H1 (cell line): ENCODE data around the gene CABCOCO1. TPM values are rescaled to one million over a fixed set of nuclear protein-coding genes. Genes with fewer than 3 reads are reported as not detected.

ENCODE experiments used
- CTCF ChIA-PET: fragments of 300-600 bp; sonication (Branson Sonifier 250); formaldehyde crosslinking; loops from one replicate; lab custom pipeline; 2021; ENCODE audit not compliant: partially characterized antibody; lab: Charles Lee
- POLR2A ChIA-PET: fragments of 300-600 bp; sonication (Branson Sonifier 250); formaldehyde crosslinking; loops from one replicate; lab custom pipeline; 2021; ENCODE audit warnings: inconsistent platforms; ENCODE audit not compliant: partially characterized antibody; lab: Charles Lee
- DNase-seq, 2 experiments: peaks; one replicate each; pipeline versions ENCODE4 v3.0.0 to v3.0.0-alpha.2; 2010 to 2022; ENCODE audit warnings: low spot score in 2 of 2, low read depth in 1 of 2, mixed read lengths in 1 of 2
- FAIRE-seq: peaks from 2 replicates; lab custom pipeline; 2011; peaks lifted over from hg19 to GRCh38; lab: Jason Lieb, UNC
- H2AFZ ChIP-seq: 2 replicates; pipeline ENCODE4 v1.8.1; 2012; ENCODE audit warnings: low read length, inconsistent platforms
- H2AK5ac ChIP-seq: 2 replicates; pipeline ENCODE4 v1.6.1; 2013; ENCODE audit warnings: low read depth, low read length
- H2BK120ac ChIP-seq: replicated peaks from 2 replicates; pipeline ENCODE3; 2013; ENCODE audit warnings: low read depth, low read length, inconsistent platforms
- H2BK12ac ChIP-seq: 2 replicates; pipeline ENCODE4 v1.6.1; 2013; ENCODE audit warnings: low read depth, low read length
- H2BK15ac ChIP-seq: 2 replicates; pipeline ENCODE4 v1.6.1; 2013; ENCODE audit warnings: low read length
- H2BK20ac ChIP-seq: 2 replicates; pipeline ENCODE4 v1.6.1; 2013; ENCODE audit warnings: low read length
- H2BK5ac ChIP-seq: 2 replicates; pipeline ENCODE4 v1.6.1; 2013; ENCODE audit warnings: low read depth, low read length
- H3K14ac ChIP-seq: 2 replicates; pipeline ENCODE4 v1.6.1; 2013; ENCODE audit warnings: inconsistent platforms; ENCODE audit not compliant: insufficient read length
- H3K18ac ChIP-seq: 2 replicates; pipeline ENCODE4 v1.6.1; 2013; ENCODE audit warnings: low read length; ENCODE audit errors: extremely low read depth
- H3K23ac ChIP-seq: 2 replicates; pipeline ENCODE4 v1.6.1; 2013; ENCODE audit warnings: inconsistent platforms; ENCODE audit not compliant: insufficient read length
- H3K23me2 ChIP-seq: 2 replicates; pipeline ENCODE4 v1.6.1; 2013; ENCODE audit warnings: low read depth, low read length
- H3K27ac ChIP-seq: 2 replicates; pipeline ENCODE4 v1.6.1; 2011; ENCODE audit warnings: low read depth, low read length, inconsistent platforms
- H3K27me3 ChIP-seq, 4 experiments: replicated peaks in 1 of 4; 1 replicate in 1 of 4; 2 replicates in 3 of 4; pipeline versions ENCODE4 v1.6.1 to v1.8.1; 2011 to 2013; ENCODE audit warnings: low read length in 3 of 4, mild to moderate bottlenecking in 3 of 4, inconsistent platforms in 2 of 4, mixed read lengths in 2 of 4, moderate library complexity in 1 of 4; ENCODE audit not compliant: control insufficient read depth in 3 of 4, insufficient read depth in 3 of 4; ENCODE audit errors: extremely low read depth in 1 of 4
- H3K36me3 ChIP-seq, 4 experiments: 2 replicates each; pipeline versions ENCODE4 v1.6.1 to v1.8.1; 2011 to 2013; ENCODE audit warnings: mild to moderate bottlenecking in 4 of 4, low read length in 3 of 4, moderate library complexity in 2 of 4, control low read depth in 1 of 4, inconsistent platforms in 1 of 4; ENCODE audit not compliant: insufficient read depth in 4 of 4, control insufficient read depth in 2 of 4
- H3K4ac ChIP-seq: replicated peaks from 2 replicates; pipeline ENCODE3; 2013; ENCODE audit warnings: low read length, low read depth, mixed read lengths, inconsistent platforms; ENCODE audit not compliant: insufficient read length
- H3K4me1 ChIP-seq, 4 experiments: replicated peaks in 1 of 4; 1 replicate in 1 of 4; 2 replicates in 3 of 4; pipeline versions ENCODE4 v1.6.1 to v1.8.1; 2011 to 2013; ENCODE audit warnings: low read length in 3 of 4, inconsistent platforms in 2 of 4, mixed read lengths in 1 of 4; ENCODE audit not compliant: insufficient read depth in 4 of 4, control insufficient read depth in 3 of 4
- H3K4me2 ChIP-seq, 2 experiments: 2 replicates each; pipeline versions ENCODE4 v1.6.1 to v1.8.1; 2011 to 2013; ENCODE audit warnings: low read depth in 2 of 2, low read length in 2 of 2, control low read depth in 1 of 2, inconsistent platforms in 1 of 2, mild to moderate bottlenecking in 1 of 2; ENCODE audit not compliant: insufficient read depth in 1 of 2
- H3K4me3 ChIP-seq, 4 experiments: fragments of 200-600, 300-600 bp in 1 of 4; sonication (generic), shearing (Covaris generic), sonication (Bioruptor Twin) in 1 of 4; 2 replicates each; pipeline versions ENCODE4 v1.5.1 to v1.8.1; 2011 to 2016; ENCODE audit warnings: low read length in 4 of 4, low read depth in 3 of 4, control low read depth in 2 of 4, inconsistent platforms in 2 of 4, mild to moderate bottlenecking in 2 of 4, mixed read lengths in 1 of 4, moderate library complexity in 1 of 4; ENCODE audit not compliant: insufficient read depth in 2 of 4; ENCODE audit errors: extremely low read depth in 1 of 4
- H3K56ac ChIP-seq: replicated peaks from 2 replicates; pipeline ENCODE3; 2013; ENCODE audit warnings: low read depth, mild to moderate bottlenecking, mixed read lengths, low read length, inconsistent platforms; ENCODE audit not compliant: insufficient read length
- H3K79me1 ChIP-seq: 2 replicates; pipeline ENCODE4 v1.6.1; 2013; ENCODE audit warnings: low read depth, low read length, control low read depth
- H3K79me2 ChIP-seq, 2 experiments: 2 replicates each; pipeline versions ENCODE4 v1.6.1 to v1.8.1; 2012 to 2013; ENCODE audit warnings: low read length in 2 of 2, mild to moderate bottlenecking in 2 of 2, inconsistent platforms in 1 of 2; ENCODE audit not compliant: insufficient read depth in 2 of 2, control insufficient read depth in 1 of 2
- H3K9ac ChIP-seq, 4 experiments: replicated peaks in 1 of 4; 1 replicate in 1 of 4; 2 replicates in 3 of 4; pipeline versions ENCODE4 v1.6.1 to v1.8.1; 2011 to 2013; ENCODE audit warnings: low read depth in 3 of 4, low read length in 3 of 4, control low read depth in 2 of 4, mild to moderate bottlenecking in 2 of 4, moderate library complexity in 2 of 4, inconsistent platforms in 1 of 4; ENCODE audit errors: extremely low read depth in 1 of 4
- H3K9me3 ChIP-seq, 2 experiments: 2 replicates each; pipeline versions ENCODE4 v1.6.1 to v1.8.1; 2012 to 2013; ENCODE audit warnings: mild to moderate bottlenecking in 2 of 2, moderate library complexity in 2 of 2, control low read depth in 1 of 2, inconsistent platforms in 1 of 2, low read depth in 1 of 2, low read length in 1 of 2, mixed read lengths in 1 of 2; ENCODE audit not compliant: insufficient read depth in 2 of 2
- H4K20me1 ChIP-seq, 2 experiments: replicated peaks in 1 of 2; 2 replicates each; pipeline versions ENCODE3 to v1.8.1; 2011 to 2013; ENCODE audit warnings: inconsistent platforms in 2 of 2, low read length in 2 of 2, mild to moderate bottlenecking in 1 of 2; ENCODE audit not compliant: insufficient read depth in 2 of 2, control insufficient read depth in 1 of 2
- H4K5ac ChIP-seq: 2 replicates; pipeline ENCODE4 v1.6.1; 2013; ENCODE audit warnings: low read length, low read depth, mixed read lengths, inconsistent platforms; ENCODE audit not compliant: insufficient read length
- H4K8ac ChIP-seq: 2 replicates; pipeline ENCODE4 v1.8.0; 2013; ENCODE audit warnings: mild to moderate bottlenecking, moderate library complexity, low read length, inconsistent platforms; ENCODE audit not compliant: insufficient read depth; ENCODE audit errors: extremely low read depth
- H4K91ac ChIP-seq: replicated peaks from 2 replicates; pipeline ENCODE3; 2013; ENCODE audit warnings: low read length, mixed read lengths, inconsistent platforms; ENCODE audit not compliant: insufficient read length
- ATF3 ChIP-seq: IDR thresholded peaks from 2 replicates; pipeline ENCODE4 v1.6.1; 2011; ENCODE audit warnings: low read depth, mild to moderate bottlenecking, low read length; ENCODE audit not compliant: insufficient read depth
- BACH1 ChIP-seq: IDR thresholded peaks from 2 replicates; pipeline ENCODE4 v1.6.1; 2012; ENCODE audit warnings: low read length, improper control_type of control experiment
- CTCF ChIP-seq, 3 experiments: IDR thresholded peaks; 1 replicate in 2 of 3; 2 replicates in 1 of 3; pipeline versions ENCODE4 v1.5.1 to v1.6.1; 2011; ENCODE audit warnings: low read length in 3 of 3, mild to moderate bottlenecking in 3 of 3, inconsistent platforms in 2 of 3, low read depth in 1 of 3, moderate library complexity in 1 of 3; ENCODE audit not compliant: insufficient read depth in 1 of 3; ENCODE audit errors: control extremely low read depth in 1 of 3
- E2F6 ChIP-seq: IDR thresholded peaks from 2 replicates; pipeline ENCODE4 v1.6.1; 2012; ENCODE audit warnings: inconsistent platforms
- GABPA ChIP-seq: IDR thresholded peaks from 2 replicates; pipeline ENCODE4 v1.6.1; 2011; ENCODE audit warnings: mild to moderate bottlenecking, low read length, moderate library complexity, borderline replicate concordance; ENCODE audit not compliant: insufficient read depth
- MAX ChIP-seq: IDR thresholded peaks from 2 replicates; pipeline ENCODE4 v1.6.1; 2012; ENCODE audit warnings: inconsistent platforms
- RXRA ChIP-seq: IDR thresholded peaks from 2 replicates; pipeline ENCODE4 v1.6.1; 2011; ENCODE audit warnings: low read depth, mild to moderate bottlenecking, low read length, moderate library complexity; ENCODE audit not compliant: insufficient read depth
- SIN3A ChIP-seq, 2 experiments: IDR thresholded peaks in 1 of 2; conservative IDR thresholded peaks in 1 of 2; 2 replicates each; pipeline ENCODE4 v1.6.1; 2011 to 2012; ENCODE audit warnings: low read length in 2 of 2, improper control_type of control experiment in 1 of 2, low read depth in 1 of 2, mild to moderate bottlenecking in 1 of 2
- SIRT6 ChIP-seq: IDR thresholded peaks from one replicate; pipeline ENCODE4 v1.7.1; 2012; ENCODE audit warnings: low read length, inconsistent platforms
- SP4 ChIP-seq: IDR thresholded peaks from 2 replicates; pipeline ENCODE4 v1.6.1; 2012; ENCODE audit warnings: low read length, inconsistent platforms
- WGBS, 2 experiments: shearing (Covaris generic) in 1 of 2; methylation state at CpG; one replicate each; pipeline versions ENCODE4 v1.1.6 to v1.1.7; 2013 to 2015; ENCODE audit warnings: low lambda C conversion rate in 2 of 2, mixed read lengths in 2 of 2, inconsistent platforms in 1 of 2, low coverage in 1 of 2, missing lambda C conversion rate in 1 of 2; ENCODE audit not compliant: insufficient replicate concordance in 2 of 2, insufficient coverage in 1 of 2, insufficient read length in 1 of 2; ENCODE audit errors: extremely low coverage in 1 of 2, missing lambda C conversion rate in 1 of 2; 5-methylcytosine and 5-hydroxymethylcytosine counted together
- polyA plus RNA-seq, 7 experiments: library from polyadenylated mRNA; depleted of rRNA in 3 of 7; stranded (reverse) in 5 of 7; unstranded in 2 of 7; fragments of >200 nt in 5 of 7; fragments of 200-250 nt in 2 of 7; gene quantifications; 1 replicate in 5 of 7; 2 replicates in 1 of 7; 4 replicates in 1 of 7; pipeline versions ENCODE4 v1.2.1 to v1.2.3, GENCODE V29; 2011 to 2013; ENCODE audit warnings: missing spikeins in 2 of 7, mixed read lengths in 2 of 7
- total RNA-seq: library from RNA; stranded (reverse); fragmentation: NEBNext Ultra II Directional; extraction: Animal tissue kit (Norgen Biotek cat#: 25700); gene quantifications from 2 replicates; pipeline ENCODE4 v1.2.1, GENCODE V29; 2021

The CABCOCO1 gene
- total and polyA plus RNA-seq, 2 of the 8 experiments (the other 6 are each of a cell fraction or from before 2014, with no cell fraction given) = not detected

- H3K23ac ChIP-seq = no peak overlapping the region
- H4K20me1 ChIP-seq = no peaks in the 10 kb centered on the region
- H3K27ac ChIP-seq = no peak overlapping the region
- POLR2A ChIA-PET = no interaction called here
- H3K9ac ChIP-seq = no peak overlapping the region; a peak in 1 of 7 replicates
- no peaks in the 10 kb centered on the region for H3K79me2 ChIP-seq
- H3K4ac ChIP-seq = no peak overlapping the region
- no peaks in the 10 kb centered on the region for H3K9me3 ChIP-seq
- no peaks in the 10 kb centered on the region; a peak in 1 of 7 replicates for H3K4me1 ChIP-seq
- DNase-seq (no peak), FAIRE-seq (no peak)
- H3K36me3 ChIP-seq = no peaks in the 10 kb centered on the region
- H4K8ac ChIP-seq = no peak overlapping the region
- H3K79me1 ChIP-seq = no peaks in the 10 kb centered on the region
- no peak overlapping the region for H2BK20ac ChIP-seq
- H3K4me2 ChIP-seq = no peak overlapping the region
- no peak overlapping the region for H3K4me3 ChIP-seq
- no peak overlapping the region for H3K56ac ChIP-seq
- H4K91ac ChIP-seq = no peak overlapping the region
- CTCF ChIA-PET = interaction anchor here (0.8 to 1.3 kb wide), 7 partner anchors 9 to 44 kb away, joined by 3 to 5 read pairs (median 4); no protein-coding TSS in a partner anchor
- no peak overlapping the region for H3K18ac ChIP-seq
- no peak overlapping the region for H2BK5ac ChIP-seq
- 96% methylated on average over 2 of the region's 2 CpGs; no CpG with 5 or more reads in 1 of the 2 experiments for WGBS, 2 experiments
- H2AFZ ChIP-seq = no peak overlapping the region
- H4K5ac ChIP-seq = no peak overlapping the region
- no peak overlapping the region for H2BK120ac ChIP-seq
- H2BK12ac ChIP-seq = no peak overlapping the region
- H2BK15ac ChIP-seq = no peak overlapping the region
- H3K14ac ChIP-seq = no peak overlapping the region
- H3K23me2 ChIP-seq = no peaks in the 10 kb centered on the region
- no peaks in the 10 kb centered on the region for H3K27me3 ChIP-seq
- H2AK5ac ChIP-seq = no peak overlapping the region
- TF ChIP-seq MAX (no peak), RXRA (no peak), CTCF (IDR thresholded peaks at IDR 0.05; ENCODE audit: control extremely low read depth in 1 of 3, insufficient read depth in 1 of 3, low read depth in 1 of 3, low read length in 3 of 3) (no peak), SIN3A (conservative IDR thresholded peaks at IDR 0.05 in 1 of 2, IDR thresholded peaks at IDR 0.05 in 1 of 2; ENCODE audit: low read depth in 1 of 2, low read length in 2 of 2) (no peak), SIRT6 (no peak), ATF3 (no peak), SP4 (no peak), E2F6 (no peak), BACH1 (no peak), GABPA (no peak)
Observed at GRCh38 chr10:61795147-61795546, 132.4 kb downstream of the CABCOCO1 start.
